GM23338 (cell line): ENCODE results near the gene ZSCAN2. TPM values are rescaled to one million over a fixed set of nuclear protein-coding genes. Genes with fewer than 3 reads are reported as not detected.

ENCODE experiments used
- ATAC-seq: fragments of 200-7000 bp; cut with Tn5 transposase; 3 replicates; pipeline ENCODE4 v1.9.1; 2020
- DNase-seq: peaks from one replicate; pipeline ENCODE4 v3.0.0-alpha.2; 2015; ENCODE audit warnings: low spot score
- H2AFZ ChIP-seq: fragments of 200-600 bp; sonication (generic); 2 replicates; pipeline ENCODE4 v1.8.0; 2016; ENCODE audit warnings: antibody characterized with exemption, mild to moderate bottlenecking, moderate library complexity
- H3F3A ChIP-seq: fragments of 200-600 bp; sonication (generic); replicated peaks from 2 replicates; pipeline ENCODE4 v1.8.0; 2017; ENCODE audit warnings: antibody characterized with exemption, mixed run types, low read depth
- H3K27ac ChIP-seq: fragments of 200-600 bp; sonication (generic); 2 replicates; pipeline ENCODE4 v1.6.1; 2016; ENCODE audit warnings: low read depth
- H3K27me3 ChIP-seq: fragments of 200-600 bp; sonication (generic); 2 replicates; pipeline ENCODE4 v1.8.0; 2016; ENCODE audit warnings: mild to moderate bottlenecking, mixed run types, moderate library complexity; ENCODE audit not compliant: insufficient read depth
- H3K36me3 ChIP-seq: fragments of 200-600 bp; sonication (generic); 2 replicates; pipeline ENCODE4 v1.8.0; 2016; ENCODE audit warnings: mild to moderate bottlenecking; ENCODE audit not compliant: insufficient read depth
- H3K4me1 ChIP-seq: fragments of 200-600 bp; sonication (generic); 2 replicates; pipeline ENCODE4 v1.8.0; 2016; ENCODE audit warnings: mild to moderate bottlenecking, moderate library complexity; ENCODE audit not compliant: insufficient read depth
- H3K4me2 ChIP-seq: fragments of 200-600 bp; sonication (generic); 2 replicates; pipeline ENCODE4 v1.7.1; 2017; ENCODE audit warnings: mixed run types
- H3K4me3 ChIP-seq: fragments of 200-600 bp; sonication (generic); 2 replicates; pipeline ENCODE4 v1.6.1; 2016; ENCODE audit warnings: mixed run types
- H3K79me2 ChIP-seq: fragments of 200-600 bp; sonication (generic); replicated peaks from 2 replicates; pipeline ENCODE4 v1.8.0; 2017; ENCODE audit warnings: mild to moderate bottlenecking; ENCODE audit not compliant: insufficient read depth
- H3K9me2 ChIP-seq: fragments of 200-600 bp; sonication (generic); 2 replicates; pipeline ENCODE4 v1.8.0; 2017; ENCODE audit not compliant: insufficient read depth
- H4K20me1 ChIP-seq: fragments of 200-600 bp; sonication (generic); replicated peaks from 2 replicates; pipeline ENCODE4 v1.8.0; 2017; ENCODE audit warnings: mild to moderate bottlenecking; ENCODE audit not compliant: insufficient read depth
- H3K27ac Mint-ChIP-seq: 2 replicates; pipeline ENCODE4 v1.8.0; 2020; ENCODE audit warnings: inconsistent platforms, mild to moderate bottlenecking, moderate library complexity, mixed read lengths
- H3K27me3 Mint-ChIP-seq: 3 replicates; pipeline ENCODE4 v1.8.0; 2022; ENCODE audit warnings: low read depth, mild to moderate bottlenecking, moderate library complexity, mixed read lengths, inconsistent platforms; ENCODE audit not compliant: insufficient read depth, poor library complexity
- H3K36me3 Mint-ChIP-seq: 3 replicates; pipeline ENCODE4 v1.8.0; 2021; ENCODE audit warnings: low read depth, mild to moderate bottlenecking, inconsistent platforms, moderate library complexity, mixed read lengths
- H3K4me1 Mint-ChIP-seq: 3 replicates; pipeline ENCODE4 v1.8.0; 2020; ENCODE audit warnings: mild to moderate bottlenecking, inconsistent platforms, mixed read lengths
- H3K4me3 Mint-ChIP-seq: 3 replicates; pipeline ENCODE4 v1.8.0; 2021; ENCODE audit warnings: moderate library complexity, mild to moderate bottlenecking, inconsistent platforms, mixed read lengths
- H3K9me3 Mint-ChIP-seq: 3 replicates; pipeline ENCODE4 v1.8.0; 2020; ENCODE audit warnings: moderate library complexity, mild to moderate bottlenecking, inconsistent platforms, mixed read lengths
- CREB1 ChIP-seq: fragments of 250-450 bp; sonication (Bioruptor Pico); IDR thresholded peaks from 2 replicates; pipeline ENCODE4 v1.5.0; 2020; ENCODE audit warnings: low read depth, mild to moderate bottlenecking, moderate library complexity
- CTCF ChIP-seq, 2 experiments: fragments of 200-600 bp in 1 of 2; sonication (generic) in 1 of 2; conservative IDR thresholded peaks; 2 replicates each; pipeline versions ENCODE4 v1.5.1 to v1.6.1; 2016 to 2017; ENCODE audit warnings: antibody characterized with exemption in 2 of 2, low read depth in 2 of 2, mild to moderate bottlenecking in 2 of 2, moderate library complexity in 1 of 2
- ETS1 ChIP-seq: IDR thresholded peaks from 2 replicates; pipeline ENCODE4 v1.6.1; 2016; ENCODE audit warnings: antibody characterized with exemption
- EZH2 ChIP-seq: fragments of 200-600 bp; sonication (generic); IDR thresholded peaks from one replicate; pipeline ENCODE4 v1.8.0; 2017; ENCODE audit warnings: antibody characterized with exemption, mild to moderate bottlenecking, low read depth; ENCODE audit not compliant: unreplicated experiment
- EZH2phosphoT487 ChIP-seq: fragments of 200-600 bp; sonication (generic); IDR thresholded peaks from one replicate; pipeline ENCODE4 v1.8.1; 2018; ENCODE audit warnings: antibody characterized with exemption; ENCODE audit not compliant: unreplicated experiment
- JUNB ChIP-seq: IDR thresholded peaks from one replicate; pipeline ENCODE4 v1.6.1; 2016; ENCODE audit warnings: antibody characterized with exemption; ENCODE audit not compliant: unreplicated experiment
- NANOG ChIP-seq: IDR thresholded peaks from 2 replicates; pipeline ENCODE4 v1.6.1; 2016; ENCODE audit warnings: antibody characterized with exemption, borderline replicate concordance
- POLR2AphosphoS5 ChIP-seq: IDR thresholded peaks from 2 replicates; pipeline ENCODE4 v1.6.1; 2016; ENCODE audit warnings: antibody characterized with exemption, low read depth
- STAT1 ChIP-seq: IDR thresholded peaks from one replicate; pipeline ENCODE4 v1.6.1; 2016; ENCODE audit warnings: antibody characterized with exemption; ENCODE audit not compliant: unreplicated experiment
- ZNF114 ChIP-seq: fragments of 250-450 bp; sonication (Bioruptor Pico); IDR thresholded peaks from 2 replicates; pipeline ENCODE4 v1.5.0; 2020; ENCODE audit warnings: mild to moderate bottlenecking, moderate library complexity
- long read RNA-seq: library from polyadenylated mRNA; unstranded; transcript quantifications from one replicate; pipeline ENCODE4 v2.0.0, GENCODE V29; 2020; ENCODE audit not compliant: unreplicated experiment
- polyA plus RNA-seq: library from polyadenylated mRNA; unstranded; fragments of >200 nt; fragmentation: Nextera tagmentation; extraction: Ambion mirVana; gene quantifications from 2 replicates; pipeline ENCODE4 v1.2.1, GENCODE V29; 2016
- total RNA-seq: library from RNA; depleted of rRNA; stranded (reverse); fragments of >200 nt; shearing (Covaris generic); gene quantifications from 2 replicates; pipeline ENCODE4 v1.2.3, GENCODE V29; 2014; rRNA removed
- TF ChIP-seq, protein P1 (sequence below): fragments of 250-450 bp; sonication (Bioruptor Pico); IDR thresholded peaks from 2 replicates; pipeline ENCODE4 v1.5.0; 2020; ENCODE audit warnings: mild to moderate bottlenecking, moderate library complexity
- TF ChIP-seq, protein P2 (sequence below): IDR thresholded peaks from one replicate; pipeline ENCODE4 v1.6.1; 2018; ENCODE audit warnings: antibody characterized with exemption; ENCODE audit not compliant: unreplicated experiment

The ZSCAN2 gene
- total RNA-seq (63.9 and 93.0 TPM in 2 replicates), polyA plus RNA-seq (42.7 and 45.8 TPM in 2 replicates)
- long read RNA-seq, transcript ZSCAN2-205 (3 exons, 906 nt) = major isoform, 5 of 25 reads
- long read RNA-seq, partial matches to known transcripts = 1 of 25 reads
- long read RNA-seq, other reads (novel, unspliced or antisense) = 10 of 25 reads

GRCh38 chr15:84600687-84601554 is at the start of gene ZSCAN2:
Gene ZSCAN2, plus strand, starts transcription at chr15:84601009. Its CDS starts 2,919 bp downstream, at chr15:84603928.
- Histone ChIP-seq H3F3A (peaks cover 21% of the 10 kb centered on the region), H3K36me3 (peaks cover 8% of the 10 kb centered on the region; the same call in 1 of the 2 replicates), H3K27ac (peak within 1 kb of the TSS; percentile 96), H3K4me2 (peak within 1 kb of the TSS; percentile 88), H2AFZ (peak within 1 kb of the TSS; percentile 95; the same call in 1 of the 2 replicates), H4K20me1 (peaks cover 12% of the 10 kb centered on the region), H3K27me3 (no peaks in the 10 kb centered on the region), H3K4me1 (peaks cover 36% of the 10 kb centered on the region), H3K4me3 (peak within 1 kb of the TSS; percentile 87), H3K79me2 (peaks cover 40% of the 10 kb centered on the region), H3K9me2 (no peaks in the 10 kb centered on the region)
- peak within 1 kb of the TSS; percentile 93 for H3K27ac Mint-ChIP-seq
- peaks cover 32% of the 10 kb centered on the region for H3K36me3 Mint-ChIP-seq
- peaks cover 37% of the 10 kb centered on the region for H3K27me3 Mint-ChIP-seq
- DNase-seq = peak; percentile 99
- H3K4me3 Mint-ChIP-seq = peak within 1 kb of the TSS; percentile 93
- peaks cover 10% of the 10 kb centered on the region; the same call in 2 of the 3 replicates for H3K9me3 Mint-ChIP-seq
- ATAC-seq = peak; percentile 80
- peaks cover 56% of the 10 kb centered on the region for H3K4me1 Mint-ChIP-seq
- TF ChIP-seq CREB1 (CRISPR knock-in tag) (peak; percentile 4; the same call in 1 of the 2 replicates), JUNB (no peak), POLR2AphosphoS5 (peak; percentile 80), EZH2phosphoT487 (no peak), NANOG (no peak), ETS1 (peak; percentile 62), CTCF (conservative IDR thresholded peaks at IDR 0.05; ENCODE audit: low read depth in 2 of 2) (no peak), ZNF114 (CRISPR knock-in tag) (no peak), STAT1 (no peak), EZH2 (no peak)
- TF ChIP-seq, protein P1, sequence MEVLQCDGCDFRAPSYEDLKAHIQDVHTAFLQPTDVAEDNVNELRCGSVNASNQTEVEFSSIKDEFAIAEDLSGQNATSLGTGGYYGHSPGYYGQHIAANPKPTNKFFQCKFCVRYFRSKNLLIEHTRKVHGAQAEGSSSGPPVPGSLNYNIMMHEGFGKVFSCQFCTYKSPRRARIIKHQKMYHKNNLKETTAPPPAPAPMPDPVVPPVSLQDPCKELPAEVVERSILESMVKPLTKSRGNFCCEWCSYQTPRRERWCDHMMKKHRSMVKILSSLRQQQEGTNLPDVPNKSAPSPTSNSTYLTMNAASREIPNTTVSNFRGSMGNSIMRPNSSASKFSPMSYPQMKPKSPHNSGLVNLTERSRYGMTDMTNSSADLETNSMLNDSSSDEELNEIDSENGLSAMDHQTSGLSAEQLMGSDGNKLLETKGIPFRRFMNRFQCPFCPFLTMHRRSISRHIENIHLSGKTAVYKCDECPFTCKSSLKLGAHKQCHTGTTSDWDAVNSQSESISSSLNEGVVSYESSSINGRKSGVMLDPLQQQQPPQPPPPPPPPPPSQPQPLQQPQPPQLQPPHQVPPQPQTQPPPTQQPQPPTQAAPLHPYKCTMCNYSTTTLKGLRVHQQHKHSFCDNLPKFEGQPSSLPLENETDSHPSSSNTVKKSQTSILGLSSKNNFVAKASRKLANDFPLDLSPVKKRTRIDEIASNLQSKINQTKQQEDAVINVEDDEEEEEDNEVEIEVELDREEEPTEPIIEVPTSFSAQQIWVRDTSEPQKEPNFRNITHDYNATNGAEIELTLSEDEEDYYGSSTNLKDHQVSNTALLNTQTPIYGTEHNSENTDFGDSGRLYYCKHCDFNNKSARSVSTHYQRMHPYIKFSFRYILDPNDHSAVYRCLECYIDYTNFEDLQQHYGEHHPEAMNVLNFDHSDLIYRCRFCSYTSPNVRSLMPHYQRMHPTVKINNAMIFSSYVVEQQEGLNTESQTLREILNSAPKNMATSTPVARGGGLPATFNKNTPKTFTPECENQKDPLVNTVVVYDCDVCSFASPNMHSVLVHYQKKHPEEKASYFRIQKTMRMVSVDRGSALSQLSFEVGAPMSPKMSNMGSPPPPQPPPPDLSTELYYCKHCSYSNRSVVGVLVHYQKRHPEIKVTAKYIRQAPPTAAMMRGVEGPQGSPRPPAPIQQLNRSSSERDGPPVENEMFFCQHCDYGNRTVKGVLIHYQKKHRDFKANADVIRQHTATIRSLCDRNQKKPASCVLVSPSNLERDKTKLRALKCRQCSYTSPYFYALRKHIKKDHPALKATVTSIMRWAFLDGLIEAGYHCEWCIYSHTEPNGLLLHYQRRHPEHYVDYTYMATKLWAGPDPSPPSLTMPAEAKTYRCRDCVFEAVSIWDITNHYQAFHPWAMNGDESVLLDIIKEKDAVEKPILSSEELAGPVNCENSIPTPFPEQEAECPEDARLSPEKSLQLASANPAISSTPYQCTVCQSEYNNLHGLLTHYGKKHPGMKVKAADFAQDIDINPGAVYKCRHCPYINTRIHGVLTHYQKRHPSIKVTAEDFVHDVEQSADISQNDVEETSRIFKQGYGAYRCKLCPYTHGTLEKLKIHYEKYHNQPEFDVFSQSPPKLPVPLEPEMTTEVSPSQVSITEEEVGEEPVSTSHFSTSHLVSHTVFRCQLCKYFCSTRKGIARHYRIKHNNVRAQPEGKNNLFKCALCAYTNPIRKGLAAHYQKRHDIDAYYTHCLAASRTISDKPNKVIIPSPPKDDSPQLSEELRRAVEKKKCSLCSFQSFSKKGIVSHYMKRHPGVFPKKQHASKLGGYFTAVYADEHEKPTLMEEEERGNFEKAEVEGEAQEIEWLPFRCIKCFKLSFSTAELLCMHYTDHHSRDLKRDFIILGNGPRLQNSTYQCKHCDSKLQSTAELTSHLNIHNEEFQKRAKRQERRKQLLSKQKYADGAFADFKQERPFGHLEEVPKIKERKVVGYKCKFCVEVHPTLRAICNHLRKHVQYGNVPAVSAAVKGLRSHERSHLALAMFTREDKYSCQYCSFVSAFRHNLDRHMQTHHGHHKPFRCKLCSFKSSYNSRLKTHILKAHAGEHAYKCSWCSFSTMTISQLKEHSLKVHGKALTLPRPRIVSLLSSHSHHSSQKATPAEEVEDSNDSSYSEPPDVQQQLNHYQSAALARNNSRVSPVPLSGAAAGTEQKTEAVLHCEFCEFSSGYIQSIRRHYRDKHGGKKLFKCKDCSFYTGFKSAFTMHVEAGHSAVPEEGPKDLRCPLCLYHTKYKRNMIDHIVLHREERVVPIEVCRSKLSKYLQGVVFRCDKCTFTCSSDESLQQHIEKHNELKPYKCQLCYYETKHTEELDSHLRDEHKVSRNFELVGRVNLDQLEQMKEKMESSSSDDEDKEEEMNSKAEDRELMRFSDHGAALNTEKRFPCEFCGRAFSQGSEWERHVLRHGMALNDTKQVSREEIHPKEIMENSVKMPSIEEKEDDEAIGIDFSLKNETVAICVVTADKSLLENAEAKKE (CRISPR knock-in tag) = no peak
- TF ChIP-seq, protein P2, sequence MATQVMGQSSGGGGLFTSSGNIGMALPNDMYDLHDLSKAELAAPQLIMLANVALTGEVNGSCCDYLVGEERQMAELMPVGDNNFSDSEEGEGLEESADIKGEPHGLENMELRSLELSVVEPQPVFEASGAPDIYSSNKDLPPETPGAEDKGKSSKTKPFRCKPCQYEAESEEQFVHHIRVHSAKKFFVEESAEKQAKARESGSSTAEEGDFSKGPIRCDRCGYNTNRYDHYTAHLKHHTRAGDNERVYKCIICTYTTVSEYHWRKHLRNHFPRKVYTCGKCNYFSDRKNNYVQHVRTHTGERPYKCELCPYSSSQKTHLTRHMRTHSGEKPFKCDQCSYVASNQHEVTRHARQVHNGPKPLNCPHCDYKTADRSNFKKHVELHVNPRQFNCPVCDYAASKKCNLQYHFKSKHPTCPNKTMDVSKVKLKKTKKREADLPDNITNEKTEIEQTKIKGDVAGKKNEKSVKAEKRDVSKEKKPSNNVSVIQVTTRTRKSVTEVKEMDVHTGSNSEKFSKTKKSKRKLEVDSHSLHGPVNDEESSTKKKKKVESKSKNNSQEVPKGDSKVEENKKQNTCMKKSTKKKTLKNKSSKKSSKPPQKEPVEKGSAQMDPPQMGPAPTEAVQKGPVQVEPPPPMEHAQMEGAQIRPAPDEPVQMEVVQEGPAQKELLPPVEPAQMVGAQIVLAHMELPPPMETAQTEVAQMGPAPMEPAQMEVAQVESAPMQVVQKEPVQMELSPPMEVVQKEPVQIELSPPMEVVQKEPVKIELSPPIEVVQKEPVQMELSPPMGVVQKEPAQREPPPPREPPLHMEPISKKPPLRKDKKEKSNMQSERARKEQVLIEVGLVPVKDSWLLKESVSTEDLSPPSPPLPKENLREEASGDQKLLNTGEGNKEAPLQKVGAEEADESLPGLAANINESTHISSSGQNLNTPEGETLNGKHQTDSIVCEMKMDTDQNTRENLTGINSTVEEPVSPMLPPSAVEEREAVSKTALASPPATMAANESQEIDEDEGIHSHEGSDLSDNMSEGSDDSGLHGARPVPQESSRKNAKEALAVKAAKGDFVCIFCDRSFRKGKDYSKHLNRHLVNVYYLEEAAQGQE = no peak
